Keratinocyte (primary cell): ENCODE measurements around the gene LRP11. TPM values are rescaled to one million over a fixed set of nuclear protein-coding genes. Genes with fewer than 3 reads are reported as not detected.

Experiments
- DNase-seq: peaks from one replicate; pipeline ENCODE4 v3.0.0-alpha.2; 2011; ENCODE audit warnings: low read depth, missing footprints, low spot score
- FAIRE-seq: peaks from 2 replicates; lab custom pipeline; 2011; peaks lifted over from hg19 to GRCh38; lab: Jason Lieb, UNC
- H2AFZ ChIP-seq: 2 replicates; pipeline ENCODE4 v1.6.0; 2012; ENCODE audit warnings: low read length, control low read depth, inconsistent platforms; ENCODE audit not compliant: control insufficient read depth
- H3K27ac ChIP-seq: 2 replicates; pipeline ENCODE4 v1.5.1; 2011; ENCODE audit warnings: low read length; ENCODE audit not compliant: control insufficient read depth, insufficient read depth
- H3K27me3 ChIP-seq: 3 replicates; pipeline ENCODE4 v1.6.0; 2011; ENCODE audit warnings: low read length; ENCODE audit not compliant: control insufficient read depth, insufficient read depth; ENCODE audit errors: extremely low read depth
- H3K36me3 ChIP-seq, 2 experiments: 2 replicates in 1 of 2; 3 replicates in 1 of 2; pipeline ENCODE4 v1.5.1; 2011; ENCODE audit warnings: low read length in 2 of 2, mild to moderate bottlenecking in 1 of 2; ENCODE audit not compliant: control insufficient read depth in 2 of 2, insufficient read depth in 2 of 2; ENCODE audit errors: extremely low read depth in 1 of 2
- H3K4me1 ChIP-seq: 3 replicates; pipeline ENCODE4 v1.5.1; 2011; ENCODE audit warnings: low read length; ENCODE audit not compliant: control insufficient read depth, insufficient read depth; ENCODE audit errors: extremely low read depth
- H3K4me2 ChIP-seq: 3 replicates; pipeline ENCODE4 v1.6.0; 2011; ENCODE audit warnings: low read depth, low read length; ENCODE audit not compliant: control insufficient read depth, insufficient read depth; ENCODE audit errors: extremely low read depth
- H3K4me3 ChIP-seq, 3 experiments: fragments of 200-600 bp in 1 of 3; sonication (generic) in 1 of 3; 2 replicates in 2 of 3; 3 replicates in 1 of 3; pipeline ENCODE4 v1.5.1; 2011 to 2016; ENCODE audit warnings: low read length in 3 of 3, mild to moderate bottlenecking in 3 of 3, control low read depth in 2 of 3, inconsistent platforms in 1 of 3, low read depth in 1 of 3, mixed read lengths in 1 of 3, mixed run types in 1 of 3, moderate library complexity in 1 of 3; ENCODE audit not compliant: control insufficient read depth in 2 of 3, insufficient read depth in 2 of 3; ENCODE audit errors: extremely low read depth in 1 of 3
- H3K79me2 ChIP-seq: 2 replicates; pipeline ENCODE4 v1.6.0; 2012; ENCODE audit warnings: low read length; ENCODE audit not compliant: control insufficient read depth, insufficient read depth
- H3K9ac ChIP-seq: 3 replicates; pipeline ENCODE4 v1.6.0; 2011; ENCODE audit warnings: low read length; ENCODE audit not compliant: control insufficient read depth, insufficient read depth; ENCODE audit errors: extremely low read depth
- H3K9me1 ChIP-seq: 3 replicates; pipeline ENCODE4 v1.6.0; 2011; ENCODE audit warnings: low read length; ENCODE audit not compliant: control insufficient read depth, insufficient read depth; ENCODE audit errors: extremely low read depth
- H3K9me3 ChIP-seq: 2 replicates; pipeline ENCODE4 v1.5.1; 2012; ENCODE audit warnings: low read depth, low read length; ENCODE audit not compliant: control insufficient read depth
- H4K20me1 ChIP-seq: 3 replicates; pipeline ENCODE4 v1.6.0; 2011; ENCODE audit warnings: low read length; ENCODE audit not compliant: control insufficient read depth, insufficient read depth; ENCODE audit errors: extremely low read depth
- EZH2 ChIP-seq: IDR thresholded peaks from one replicate; pipeline ENCODE4 v1.6.1; 2012; ENCODE audit warnings: inconsistent platforms, mild to moderate bottlenecking, low read length, moderate library complexity
- dilution Hi-C: fragments of 300-500 bp; cut with MboI; formaldehyde crosslinking; loops from one replicate; pipeline ENCODE4 v1.7.0; 2020; ENCODE audit warnings: low sequenced_read_pairs; ENCODE audit not compliant: extremely low pct_ligation_motif_present
- polyA plus RNA-seq, 5 experiments: library from polyadenylated mRNA; depleted of rRNA in 3 of 5; stranded (reverse) in 3 of 5; stranded (forward) in 1 of 5; unstranded in 1 of 5; fragments of >200 nt; gene quantifications; 1 replicate in 1 of 5; 2 replicates in 3 of 5; 3 replicates in 1 of 5; pipeline versions ENCODE4 v1.2.1 to v1.2.3, GENCODE V29; 2011 to 2012; ENCODE audit warnings: missing spikeins in 2 of 5, low read depth in 1 of 5, low replicate concordance in 1 of 5
- TF ChIP-seq, protein P1 (sequence below), 3 experiments: IDR thresholded peaks in 1 of 3; conservative IDR thresholded peaks in 1 of 3; optimal IDR thresholded peaks in 1 of 3; 2 replicates in 2 of 3; 3 replicates in 1 of 3; pipeline versions ENCODE3 to v1.5.1; 2011; ENCODE audit warnings: low read length in 3 of 3, mild to moderate bottlenecking in 3 of 3, moderate library complexity in 2 of 3, control low read depth in 1 of 3, inconsistent platforms in 1 of 3; ENCODE audit not compliant: insufficient read depth in 2 of 3; ENCODE audit errors: extremely low read depth in 1 of 3

Gene LRP11
- polyA plus RNA-seq, 1 donor (not counting 4 experiments of a cell fraction or from before 2014, with no cell fraction given): 31.1 TPM

DNA sequence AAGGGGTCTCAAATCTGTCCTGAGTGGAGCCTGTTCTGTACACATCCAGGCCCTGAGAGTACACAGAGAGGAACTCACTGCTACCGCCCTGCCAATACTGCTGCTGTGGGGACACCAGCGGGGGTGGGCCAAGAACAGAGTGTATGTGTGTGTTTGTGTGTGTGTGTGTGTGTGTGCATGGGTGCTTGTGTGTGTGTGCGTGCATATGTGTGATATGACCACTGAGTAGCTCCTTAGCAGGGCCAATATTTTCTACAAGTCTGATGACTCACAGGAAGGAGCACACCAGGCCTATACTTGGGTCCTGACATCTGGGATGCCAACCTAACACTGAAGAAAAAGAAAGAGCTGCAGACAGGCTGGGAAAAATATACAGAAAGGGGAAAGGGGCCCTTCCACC, 32.3 kb upstream of the LRP11 start:
- Histone ChIP-seq H3K9me3 (no peaks in the 10 kb centered on the region), H3K27ac (peak overlapping the region; percentile 64), H3K27me3 (no peaks in the 10 kb centered on the region), H3K79me2 (no peaks in the 10 kb centered on the region), H3K4me1 (peaks cover 55% of the 10 kb centered on the region), H3K36me3 (no peaks in the 10 kb centered on the region), H3K9ac (peak overlapping the region; percentile 46), H2AFZ (peak overlapping the region; percentile 59), H3K4me2 (peak overlapping the region; percentile 57), H3K4me3 (no peak overlapping the region), H3K9me1 (no peaks in the 10 kb centered on the region), H4K20me1 (no peaks in the 10 kb centered on the region)
- FAIRE-seq (no peak), DNase-seq (no peak)
- TF ChIP-seq, protein P1, sequence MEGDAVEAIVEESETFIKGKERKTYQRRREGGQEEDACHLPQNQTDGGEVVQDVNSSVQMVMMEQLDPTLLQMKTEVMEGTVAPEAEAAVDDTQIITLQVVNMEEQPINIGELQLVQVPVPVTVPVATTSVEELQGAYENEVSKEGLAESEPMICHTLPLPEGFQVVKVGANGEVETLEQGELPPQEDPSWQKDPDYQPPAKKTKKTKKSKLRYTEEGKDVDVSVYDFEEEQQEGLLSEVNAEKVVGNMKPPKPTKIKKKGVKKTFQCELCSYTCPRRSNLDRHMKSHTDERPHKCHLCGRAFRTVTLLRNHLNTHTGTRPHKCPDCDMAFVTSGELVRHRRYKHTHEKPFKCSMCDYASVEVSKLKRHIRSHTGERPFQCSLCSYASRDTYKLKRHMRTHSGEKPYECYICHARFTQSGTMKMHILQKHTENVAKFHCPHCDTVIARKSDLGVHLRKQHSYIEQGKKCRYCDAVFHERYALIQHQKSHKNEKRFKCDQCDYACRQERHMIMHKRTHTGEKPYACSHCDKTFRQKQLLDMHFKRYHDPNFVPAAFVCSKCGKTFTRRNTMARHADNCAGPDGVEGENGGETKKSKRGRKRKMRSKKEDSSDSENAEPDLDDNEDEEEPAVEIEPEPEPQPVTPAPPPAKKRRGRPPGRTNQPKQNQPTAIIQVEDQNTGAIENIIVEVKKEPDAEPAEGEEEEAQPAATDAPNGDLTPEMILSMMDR (optimal IDR thresholded peaks at IDR 0.05 in 1 of 3, IDR thresholded peaks at IDR 0.05 in 1 of 3, conservative IDR thresholded peaks at IDR 0.05 in 1 of 3; ENCODE audit: extremely low read depth in 1 of 3, insufficient read depth in 2 of 3, low read length in 3 of 3): no peak
- no peak for TF ChIP-seq EZH2
- dilution Hi-C loops: no loop called here

DNA sequence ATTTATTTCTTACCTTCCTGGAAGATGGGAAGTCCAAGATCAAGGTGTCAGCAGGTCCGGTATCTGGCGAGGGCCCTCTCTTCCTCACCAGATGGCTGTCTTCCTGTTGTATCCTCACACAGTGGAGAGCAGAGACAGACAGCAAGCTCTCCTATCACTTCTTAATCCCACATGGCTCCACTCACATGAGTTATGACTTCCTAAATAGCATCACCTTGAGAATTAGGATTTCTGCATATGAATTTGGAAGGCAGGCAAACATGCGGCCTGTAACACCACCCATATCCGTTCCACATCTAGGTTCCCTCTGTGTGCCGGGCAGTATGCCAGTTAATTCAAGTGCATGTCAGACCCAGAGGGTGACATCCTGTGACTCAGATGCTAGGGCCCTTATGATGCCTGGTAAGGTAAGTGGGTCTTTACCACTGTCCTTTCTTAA, 31.7 kb upstream of the LRP11 start:
- Histone ChIP-seq H3K4me1 (peaks cover 57% of the 10 kb centered on the region), H3K9ac (no peak overlapping the region), H3K36me3 (no peaks in the 10 kb centered on the region), H3K4me3 (no peak overlapping the region), H3K9me1 (no peaks in the 10 kb centered on the region), H3K9me3 (no peaks in the 10 kb centered on the region), H4K20me1 (no peaks in the 10 kb centered on the region), H3K27ac (peak overlapping the region; percentile 27), H3K4me2 (peak overlapping the region; percentile 57), H3K79me2 (no peaks in the 10 kb centered on the region), H2AFZ (peak overlapping the region; percentile 41), H3K27me3 (no peaks in the 10 kb centered on the region)
- FAIRE-seq: peak; percentile 82
- DNase-seq: no peak
- TF ChIP-seq EZH2: no peak
- TF ChIP-seq, protein P1 (optimal IDR thresholded peaks at IDR 0.05 in 1 of 3, IDR thresholded peaks at IDR 0.05 in 1 of 3, conservative IDR thresholded peaks at IDR 0.05 in 1 of 3; ENCODE audit: extremely low read depth in 1 of 3, insufficient read depth in 2 of 3, low read length in 3 of 3): no peak
- dilution Hi-C loops: no loop called here
